HG03175 (cell line): ENCODE data around the gene SPAG17.

Experiments
- ATAC-seq: cut with Tn5 transposase; IDR thresholded peaks from one replicate; pipeline ENCODE4 v1.9.1; 2021; ENCODE audit warnings: mild to moderate bottlenecking, moderate library complexity; ENCODE audit not compliant: unreplicated experiment

Gene SPAG17

GRCh38 chr1:118169016-118169415, 16.0 kb downstream of the SPAG17 start:
- ATAC-seq = no peak

- ATAC-seq = no peak
Measured at GRCh38 chr1:118160806-118161205, 24.2 kb downstream of the SPAG17 start.

- ATAC-seq = no peak
Measured at GRCh38 chr1:118159569-118159968, 25.5 kb downstream of the SPAG17 start.

GRCh38 chr1:118158924-118159323, 26.1 kb downstream of the SPAG17 start:
- no peak for ATAC-seq

GRCh38 chr1:118157506-118157905, 27.5 kb downstream of the SPAG17 start:
- ATAC-seq = no peak

- no peak for ATAC-seq
Measured at GRCh38 chr1:118155106-118155505, 29.9 kb downstream of the SPAG17 start.

- no peak for ATAC-seq
Measured at GRCh38 chr1:118154220-118154619, 30.8 kb downstream of the SPAG17 start.

- ATAC-seq = no peak
Measured at GRCh38 chr1:118151312-118151937, 33.6 kb downstream of the SPAG17 start.

GRCh38 chr1:118149799-118150198, 35.2 kb downstream of the SPAG17 start:
- ATAC-seq = no peak

- ATAC-seq = no peak
Measured at GRCh38 chr1:118148034-118148433, 37.0 kb downstream of the SPAG17 start.

GRCh38 chr1:118147522-118147921, 37.5 kb downstream of the SPAG17 start:
- ATAC-seq = no peak

- ATAC-seq = no peak
Measured at GRCh38 chr1:118145721-118146120, 39.3 kb downstream of the SPAG17 start.

- no peak for ATAC-seq
Measured at GRCh38 chr1:118144684-118145083, 40.3 kb downstream of the SPAG17 start.

- ATAC-seq = no peak
Measured at GRCh38 chr1:118143831-118144230, 41.2 kb downstream of the SPAG17 start.

- ATAC-seq = no peak
Measured at GRCh38 chr1:118143121-118143520, 41.9 kb downstream of the SPAG17 start.

- no peak for ATAC-seq
Measured at GRCh38 chr1:118142546-118142945, 42.5 kb downstream of the SPAG17 start.

- ATAC-seq = no peak
Measured at GRCh38 chr1:118137900-118138299, 47.1 kb downstream of the SPAG17 start.

- ATAC-seq = peak; percentile 98
Measured at GRCh38 chr1:118136187-118136941, 48.7 kb downstream of the SPAG17 start.

GRCh38 chr1:118132000-118132399, 53.0 kb downstream of the SPAG17 start:
- ATAC-seq = no peak

- no peak for ATAC-seq
Measured at GRCh38 chr1:118128761-118129160, 56.3 kb downstream of the SPAG17 start.

- ATAC-seq = no peak
Measured at GRCh38 chr1:118124064-118124463, 61.0 kb downstream of the SPAG17 start.

- ATAC-seq = no peak
Measured at GRCh38 chr1:118123116-118123839, 61.8 kb downstream of the SPAG17 start.
